ENCODE data around the gene EYA4. TPM values are rescaled to one million over a fixed set of nuclear protein-coding genes. Genes with fewer than 3 reads are reported as not detected.

EYA4 gene
- total RNA-seq, 1 experiment from 2014 or later, result not detected

- ChIA-PET CTCF (no interaction called here), POLR2A (no interaction called here)
- ATAC-seq (no peak), DNase-seq (ENCODE audit: low read depth, low spot score) (no peak)
- no peak overlapping the region for H3K4me3 ChIP-seq (ENCODE audit: low read depth in 2 of 2, low read length in 2 of 2)
- no peaks in the 10 kb centered on the region for H3K36me3 ChIP-seq (ENCODE audit: control insufficient read depth, insufficient read depth, low read length)
- H3K27ac ChIP-seq (ENCODE audit: low read length), result no peak overlapping the region
- H3K4me1 ChIP-seq (ENCODE audit: control insufficient read depth, insufficient read depth, low read length), result no peaks in the 10 kb centered on the region
- in situ Hi-C loops (cut with HindIII; ENCODE audit: low pct_unique_long_range_greater_than_20kb, low sequenced_read_pairs) (no loop called here), intact Hi-C loops (cut with micrococcal nuclease; ENCODE audit: unreplicated experiment) (no loop called here)
- BruUV-seq (replicated peaks), result no TSS peak
- H3K27me3 ChIP-seq (ENCODE audit: control insufficient read depth, insufficient read depth, low read length), result no peaks in the 10 kb centered on the region
- peaks cover 2% of the 10 kb centered on the region; the same call in 1 of the 2 replicates for H3K9me3 ChIP-seq (ENCODE audit: control insufficient read depth, insufficient read depth, low read depth, low read length)
- TF ChIP-seq POLR2AphosphoS5 (IDR thresholded peaks at IDR 0.05; ENCODE audit: low read depth, low read length) (no peak), REST (IDR thresholded peaks at IDR 0.05; ENCODE audit: insufficient read depth in 1 of 2, low read depth in 2 of 2, low read length in 1 of 2) (no peak), CTCF (IDR thresholded peaks at IDR 0.05) (no peak), SIN3A (IDR thresholded peaks at IDR 0.05; ENCODE audit: borderline replicate concordance, insufficient read depth, low read depth, low read length) (no peak), TCF7L2 (IDR thresholded peaks at IDR 0.05; ENCODE audit: low read depth, low read length) (no peak)
These were observed 182.1 kb downstream of the EYA4 start for GRCh38 chr6:133423242-133423641.

- Histone ChIP-seq H3K4me1 (ENCODE audit: control insufficient read depth, insufficient read depth, low read length) (no peaks in the 10 kb centered on the region), H3K27me3 (ENCODE audit: control insufficient read depth, insufficient read depth, low read length) (no peaks in the 10 kb centered on the region), H3K27ac (ENCODE audit: low read length) (no peak overlapping the region), H3K9me3 (ENCODE audit: control insufficient read depth, insufficient read depth, low read depth, low read length) (peaks cover 2% of the 10 kb centered on the region; the same call in 1 of the 2 replicates), H3K36me3 (ENCODE audit: control insufficient read depth, insufficient read depth, low read length) (no peaks in the 10 kb centered on the region), H3K4me3 (ENCODE audit: low read depth in 2 of 2, low read length in 2 of 2) (no peak overlapping the region)
- DNase-seq (ENCODE audit: low read depth, low spot score), result no peak
- no peak for ATAC-seq
- CTCF ChIA-PET, result no interaction called here
- intact Hi-C loops (cut with micrococcal nuclease; ENCODE audit: unreplicated experiment) (no loop called here), in situ Hi-C loops (cut with HindIII; ENCODE audit: low pct_unique_long_range_greater_than_20kb, low sequenced_read_pairs) (no loop called here)
- POLR2A ChIA-PET, result no interaction called here
- no TSS peak for BruUV-seq (replicated peaks)
- TF ChIP-seq REST (IDR thresholded peaks at IDR 0.05; ENCODE audit: insufficient read depth in 1 of 2, low read depth in 2 of 2, low read length in 1 of 2), result no peak
- no peak for TF ChIP-seq SIN3A (IDR thresholded peaks at IDR 0.05; ENCODE audit: borderline replicate concordance, insufficient read depth, low read depth, low read length)
- no peak for TF ChIP-seq POLR2AphosphoS5 (IDR thresholded peaks at IDR 0.05; ENCODE audit: low read depth, low read length)
- no peak for TF ChIP-seq CTCF (IDR thresholded peaks at IDR 0.05)
These were observed 183.2 kb downstream of the EYA4 start for GRCh38 chr6:133424359-133424758.

Data from Panc1 (cell line).